ENCODE data around the gene ATP8A2.

GRCh38 chr13:25874907-25875306 lies 503.1 kb downstream of the ATP8A2 start:
- no peak for TF ChIP-seq CTCF (IDR thresholded peaks at IDR 0.05)
- no peak for TF ChIP-seq POLR2A (IDR thresholded peaks at IDR 0.05)

Data from testis (tissue), 2 donors.